PC-3 (cell line): ENCODE measurements around the gene HRH4. TPM values are rescaled to one million over a fixed set of nuclear protein-coding genes. Genes with fewer than 3 reads are reported as not detected.

ENCODE experiments used
- ATAC-seq: fragments of 200-7000 bp; cut with Tn5 transposase; 2 replicates; pipeline ENCODE4 v1.9.1; 2020; ENCODE audit warnings: mild to moderate bottlenecking, moderate library complexity
- BruUV-seq: library from RNA; stranded (reverse); fragments of 400-500 nt; replicated peaks from 2 replicates; lab custom pipeline; 2021; lab: Mats Ljungman, UMichigan
- CTCF ChIA-PET: fragments of 300-600 bp; sonication (Branson Sonifier 250); formaldehyde crosslinking; loops from one replicate; lab custom pipeline; 2022; ENCODE audit warnings: antibody characterized with exemption; lab: Charles Lee
- POLR2A ChIA-PET: fragments of 300-600 bp; sonication (Branson Sonifier 250); formaldehyde crosslinking; loops from one replicate; lab custom pipeline; 2022; ENCODE audit warnings: antibody characterized with exemption; ENCODE audit not compliant: unreplicated experiment; lab: Charles Lee
- DNase-seq: peaks from one replicate; pipeline ENCODE4 v3.0.0-alpha.2; 2015
- H2AFZ ChIP-seq: fragments of 300-600 bp; sonication (generic); 2 replicates; pipeline ENCODE4 v1.6.0; 2016; ENCODE audit warnings: antibody characterized with exemption, low read length
- H3F3A ChIP-seq: fragments of 300-600 bp; sonication (generic); one replicate; pipeline ENCODE4 v1.6.0; 2017; ENCODE audit warnings: antibody characterized with exemption, low read length, control low read depth, mild to moderate bottlenecking; ENCODE audit not compliant: unreplicated experiment
- H3K27ac ChIP-seq: fragments of 300-600 bp; sonication (generic); 2 replicates; pipeline ENCODE4 v1.5.1; 2016; ENCODE audit warnings: mild to moderate bottlenecking, low read length
- H3K27me3 ChIP-seq: fragments of 300-600 bp; sonication (generic); 2 replicates; pipeline ENCODE4 v1.6.1; 2016; ENCODE audit warnings: low read length, mixed read lengths
- H3K36me3 ChIP-seq: fragments of 300-600 bp; sonication (generic); 2 replicates; pipeline ENCODE4 v1.6.1; 2016; ENCODE audit warnings: low read depth, mixed run types, low read length, mixed read lengths
- H3K4me1 ChIP-seq: fragments of 300-600 bp; sonication (generic); 2 replicates; pipeline ENCODE4 v1.5.1; 2016; ENCODE audit warnings: low read length; ENCODE audit not compliant: insufficient read depth
- H3K4me2 ChIP-seq: fragments of 300-600 bp; sonication (generic); 2 replicates; pipeline ENCODE4 v1.6.0; 2016; ENCODE audit warnings: low read length
- H3K4me3 ChIP-seq: fragments of 300-600 bp; sonication (generic); 2 replicates; pipeline ENCODE4 v1.5.1; 2016; ENCODE audit warnings: mild to moderate bottlenecking, low read length, mixed read lengths
- H3K79me2 ChIP-seq: fragments of 300-600 bp; sonication (generic); 2 replicates; pipeline ENCODE4 v1.6.1; 2017; ENCODE audit warnings: low read length, mixed read lengths
- H3K9ac ChIP-seq: fragments of 300-600 bp; sonication (generic); 2 replicates; pipeline ENCODE4 v1.6.0; 2016; ENCODE audit warnings: mild to moderate bottlenecking, low read length
- H3K9me2 ChIP-seq: fragments of 300-600 bp; sonication (generic); replicated peaks from 2 replicates; pipeline ENCODE4 v1.6.1; 2016; ENCODE audit warnings: mixed run types, low read length, mixed read lengths
- H3K9me3 ChIP-seq: fragments of 300-600 bp; sonication (generic); 2 replicates; pipeline ENCODE4 v1.6.1; 2016; ENCODE audit warnings: low read length, mixed read lengths
- H4K20me1 ChIP-seq: fragments of 300-600 bp; sonication (generic); 2 replicates; pipeline ENCODE4 v1.6.1; 2016; ENCODE audit warnings: low read length, mixed read lengths
- CTCF ChIP-seq: fragments of 300-600 bp; sonication (generic); conservative IDR thresholded peaks from 2 replicates; pipeline ENCODE4 v1.5.1; 2017; ENCODE audit warnings: antibody characterized with exemption, low read depth, mild to moderate bottlenecking, low read length
- EZH2 ChIP-seq: fragments of 300-600 bp; sonication (generic); IDR thresholded peaks from one replicate; pipeline ENCODE4 v1.6.1; 2017; ENCODE audit warnings: antibody characterized with exemption, mild to moderate bottlenecking, low read length; ENCODE audit not compliant: unreplicated experiment
- EZH2phosphoT487 ChIP-seq: fragments of 300-600 bp; sonication (generic); IDR thresholded peaks from 2 replicates; pipeline ENCODE4 v1.6.1; 2018; ENCODE audit warnings: mild to moderate bottlenecking, antibody characterized with exemption, low read length, borderline replicate concordance
- intact Hi-C: fragments of 100-400 bp; cut with micrococcal nuclease; formaldehyde crosslinking; loops from 2 replicates; pipeline ENCODE4 v1.9.0; 2023
- total RNA-seq: library from RNA; depleted of rRNA; stranded (reverse); fragments of >200 nt; gene quantifications from 2 replicates; pipeline ENCODE4 v1.2.3, GENCODE V29; 2014

Gene HRH4
- total RNA-seq, 1 experiment from 2014 or later, result not detected

- POLR2A ChIA-PET, result no interaction called here
- no peak overlapping the region for H3K4me3 ChIP-seq
- H2AFZ ChIP-seq, result no peak overlapping the region
- H3K9me3 ChIP-seq, result no peaks in the 10 kb centered on the region
- BruUV-seq, result no TSS peak
- H3K4me2 ChIP-seq, result no peak overlapping the region
- no peak for DNase-seq
- no peak for ATAC-seq
- H3K27ac ChIP-seq, result no peak overlapping the region
- H3K9ac ChIP-seq, result no peak overlapping the region
- peaks cover under 1% of the 10 kb centered on the region; the same call in 1 of the 2 replicates for H3K4me1 ChIP-seq
- intact Hi-C loops, result no loop called here
- no peaks in the 10 kb centered on the region for H4K20me1 ChIP-seq
- TF ChIP-seq EZH2phosphoT487, result no peak
- TF ChIP-seq CTCF, result no peak
- H3F3A ChIP-seq, result no peaks in the 10 kb centered on the region
- H3K27me3 ChIP-seq, result 0 out of 2 replicates have a peak, but pooled peaks cover 7% of the 10 kb centered on the region
- no peaks in the 10 kb centered on the region for H3K36me3 ChIP-seq
- no peaks in the 10 kb centered on the region for H3K9me2 ChIP-seq
- H3K79me2 ChIP-seq, result no peaks in the 10 kb centered on the region
- CTCF ChIA-PET, result no interaction called here
Measured at GRCh38 chr18:24482821-24483220, 22.4 kb downstream of the HRH4 start.

- DNase-seq (no peak), ATAC-seq (no peak)
- H3K4me2 ChIP-seq, result no peak overlapping the region
- H3F3A ChIP-seq, result no peaks in the 10 kb centered on the region
- H3K27me3 ChIP-seq, result 0 out of 2 replicates have a peak, but pooled peaks cover 4% of the 10 kb centered on the region
- BruUV-seq, result no TSS peak
- CTCF ChIA-PET, result no interaction called here
- H3K79me2 ChIP-seq, result no peaks in the 10 kb centered on the region
- no peaks in the 10 kb centered on the region for H4K20me1 ChIP-seq
- no peak overlapping the region for H3K27ac ChIP-seq
- H3K9me3 ChIP-seq, result no peaks in the 10 kb centered on the region
- POLR2A ChIA-PET, result no interaction called here
- no peak overlapping the region for H3K9ac ChIP-seq
- TF ChIP-seq CTCF (no peak), EZH2phosphoT487 (no peak)
- peaks cover 3% of the 10 kb centered on the region; the same call in 1 of the 2 replicates for H3K4me1 ChIP-seq
- H3K36me3 ChIP-seq, result no peaks in the 10 kb centered on the region
- H3K4me3 ChIP-seq, result no peak overlapping the region
- intact Hi-C loops, result no loop called here
- no peaks in the 10 kb centered on the region for H3K9me2 ChIP-seq
- H2AFZ ChIP-seq, result no peak overlapping the region
Measured at GRCh38 chr18:24485681-24486080, 25.2 kb downstream of the HRH4 start.

GRCh38 chr18:24486684-24487083 is 26.2 kb downstream of the HRH4 start:
- no peak overlapping the region for H3K27ac ChIP-seq
- no peaks in the 10 kb centered on the region for H3K9me2 ChIP-seq
- no TSS peak for BruUV-seq
- DNase-seq (no peak), ATAC-seq (no peak)
- no peak overlapping the region for H3K4me3 ChIP-seq
- H3K79me2 ChIP-seq, result no peaks in the 10 kb centered on the region
- H2AFZ ChIP-seq, result no peak overlapping the region
- intact Hi-C loops, result loop anchor here (1.0 kb wide), 1 partner anchor 240 kb away; no protein-coding TSS in a partner anchor
- ChIA-PET POLR2A (no interaction called here), CTCF (no interaction called here)
- H3K4me2 ChIP-seq, result no peak overlapping the region
- peaks cover 3% of the 10 kb centered on the region; the same call in 1 of the 2 replicates for H3K4me1 ChIP-seq
- TF ChIP-seq CTCF, result no peak
- TF ChIP-seq EZH2phosphoT487, result no peak
- TF ChIP-seq EZH2, result no peak
- no peaks in the 10 kb centered on the region for H3F3A ChIP-seq
- no peak overlapping the region for H3K9ac ChIP-seq
- no peaks in the 10 kb centered on the region for H3K9me3 ChIP-seq
- 0 out of 2 replicates have a peak, but pooled peaks cover 4% of the 10 kb centered on the region for H3K27me3 ChIP-seq
- H4K20me1 ChIP-seq, result no peaks in the 10 kb centered on the region
- no peaks in the 10 kb centered on the region for H3K36me3 ChIP-seq
